GM20000 (cell line): ENCODE data around the gene GALNT2.

ENCODE experiments used
- DNase-seq: peaks from one replicate; pipeline ENCODE4 v3.0.0; 2012; ENCODE audit warnings: low spot score
- CTCF ChIP-seq: IDR thresholded peaks from 2 replicates; pipeline ENCODE4 v1.5.1; 2012; ENCODE audit warnings: mild to moderate bottlenecking, control low read depth; ENCODE audit errors: extremely low read depth, missing control alignments

The GALNT2 gene

GRCh38 chr1:230066466-230067404 is at the start of gene GALNT2:
TSS of gene GALNT2 (plus strand) at chr1:230067238. CDS start at chr1:230067281, 43 bp downstream.
- peak; percentile 99 for DNase-seq
- no peak for TF ChIP-seq CTCF

- TF ChIP-seq CTCF, result no peak
- no peak for DNase-seq
These were observed 46.6 kb upstream of the GALNT2 start for GRCh38 chr1:230020451-230020850.

GRCh38 chr1:230022666-230023380 is 44.2 kb upstream of the GALNT2 start:
- DNase-seq, result no peak
- TF ChIP-seq CTCF, result no peak

DNA sequence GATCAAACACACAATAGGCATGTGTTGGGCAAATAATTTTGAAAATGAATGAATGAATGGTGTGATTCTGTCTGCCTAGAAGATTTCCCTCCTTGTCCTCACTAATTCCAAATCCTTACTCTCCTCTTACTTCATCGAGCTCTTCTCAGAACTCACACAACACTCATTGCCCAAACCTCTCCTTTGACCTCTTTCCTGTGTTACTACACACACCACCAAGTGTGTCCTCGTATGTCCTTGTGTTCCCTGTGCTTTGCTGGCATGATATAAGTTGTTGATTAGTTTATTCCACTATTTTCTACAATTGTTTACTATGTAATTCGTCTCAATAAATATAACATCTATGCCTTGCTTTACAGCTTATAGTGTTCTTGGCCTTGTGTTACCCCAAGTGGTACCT is 41.4 kb upstream of the GALNT2 start:
- TF ChIP-seq CTCF, result no peak
- DNase-seq, result no peak

DNA sequence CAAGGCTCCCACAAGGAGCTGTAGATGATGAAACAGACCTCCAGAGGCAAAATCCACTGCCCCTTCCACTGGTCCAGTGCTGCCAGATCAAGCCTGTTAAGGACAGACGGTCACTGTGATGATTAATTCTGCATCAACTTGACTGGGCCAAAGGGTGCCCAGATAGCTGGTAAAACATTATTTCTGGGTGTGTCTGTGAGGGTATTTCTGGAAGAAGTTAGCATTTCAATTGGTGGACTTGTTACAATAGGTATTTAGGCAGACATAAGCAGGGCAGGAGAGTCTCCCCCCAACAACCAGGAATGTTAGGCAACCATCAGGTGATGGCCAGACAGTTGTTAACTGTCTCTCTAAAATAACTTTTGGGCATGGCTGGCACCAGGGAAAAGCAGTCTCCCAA is 40.9 kb upstream of the GALNT2 start:
- DNase-seq, result no peak
- no peak for TF ChIP-seq CTCF

DNA sequence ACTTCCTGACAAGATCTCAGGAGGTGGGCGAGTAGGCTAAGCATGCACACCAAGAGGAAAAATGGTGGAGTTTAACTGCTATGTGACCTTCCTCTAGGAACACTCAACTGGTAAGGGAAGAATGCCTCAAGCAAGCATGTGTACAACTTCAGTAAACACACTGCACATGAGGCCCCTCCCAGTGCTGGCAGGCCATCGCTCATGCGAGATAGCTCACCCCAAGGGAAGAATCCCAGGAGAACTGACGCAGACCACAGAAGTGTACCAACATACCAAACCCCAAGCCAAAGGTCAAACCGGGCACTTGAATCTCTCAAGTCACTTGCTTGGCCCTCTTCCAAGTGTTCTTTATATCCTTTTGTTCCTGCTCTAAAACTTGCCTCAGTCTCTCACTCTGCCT is 40.5 kb upstream of the GALNT2 start:
- TF ChIP-seq CTCF, result no peak

DNA sequence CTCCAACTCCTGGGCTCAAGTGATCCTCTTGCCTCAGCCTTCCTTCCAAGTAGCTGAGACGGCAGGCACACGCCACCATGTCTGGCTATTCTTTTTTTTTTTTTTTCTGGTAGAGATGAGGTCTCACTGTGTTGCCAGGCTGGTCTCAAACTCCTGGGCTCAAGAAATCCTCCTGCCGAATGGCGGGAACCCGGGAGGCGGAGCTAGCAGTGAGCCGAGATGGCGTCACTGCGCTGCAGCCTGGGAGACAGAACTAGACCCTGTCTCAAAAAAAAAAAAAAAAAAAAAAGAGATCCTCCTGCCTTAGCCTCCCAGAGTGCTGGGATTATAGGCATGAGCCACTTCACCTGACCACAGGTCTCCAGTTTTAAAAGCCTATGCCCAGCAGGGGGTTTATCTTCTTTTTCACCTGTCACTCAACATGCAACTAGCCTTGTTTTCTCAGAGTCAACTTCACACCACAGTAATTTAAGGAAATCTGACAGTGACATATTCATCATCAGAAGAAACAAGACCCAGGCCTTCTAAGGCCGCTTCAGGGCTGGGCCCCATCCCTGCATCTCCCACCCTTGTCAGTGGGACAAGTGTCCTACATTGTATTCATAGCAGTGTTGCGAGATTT is 38.3 kb upstream of the GALNT2 start:
- TF ChIP-seq CTCF, result no peak
- DNase-seq, result no peak

More for the DNA sequence above, 40.5 kb upstream of the GALNT2 start:
- DNase-seq, result no peak
